ENCODE data around the gene GGCX. TPM values are rescaled to one million over a fixed set of nuclear protein-coding genes. Genes with fewer than 3 reads are reported as not detected.

Gene GGCX
- total and polyA plus RNA-seq, 2 of the 4 experiments (the other 2 are of a cell fraction): 35.0 to 39.4 TPM

DNA sequence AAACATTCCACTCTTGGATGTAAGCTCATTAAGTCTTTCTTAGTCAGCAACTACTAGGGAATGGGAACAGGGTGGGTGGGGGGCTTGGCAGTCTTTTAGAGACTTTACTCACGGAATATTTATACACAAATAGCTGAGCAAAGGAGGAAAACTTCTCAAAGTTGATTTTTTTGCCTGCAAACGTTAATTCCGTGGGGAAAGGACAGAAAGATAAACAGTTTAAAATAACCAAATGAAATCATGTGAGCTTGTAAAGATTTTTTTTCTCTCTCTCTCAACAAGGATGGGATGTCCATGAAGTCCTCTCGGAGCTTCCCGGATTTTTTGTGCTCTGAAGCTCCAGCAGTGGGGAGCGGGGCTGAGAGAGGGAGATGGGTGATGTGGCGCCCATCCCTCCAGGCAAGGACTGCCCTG is 54.5 kb downstream of the GGCX start:
- peak overlapping the region; percentile 98 for H3K4ac ChIP-seq (ENCODE audit: low read depth, low read length)
- H3K9me1 ChIP-seq (ENCODE audit: insufficient read depth, low read length): peaks cover 45% of the 10 kb centered on the region
- H2BK5ac ChIP-seq (ENCODE audit: low read depth, low read length, poor library complexity, severe bottlenecking): peak overlapping the region; percentile 89
- peak overlapping the region; percentile 87; the same call in 1 of the 2 replicates for H2AK5ac ChIP-seq (ENCODE audit: low read depth, low read length)
- H3K4me3 ChIP-seq (ENCODE audit: insufficient read depth, low read depth, low read length): no peak overlapping the region
- peak; percentile 92 for DNase-seq
- peak overlapping the region; percentile 78 for H2AK9ac ChIP-seq (replicated peaks; ENCODE audit: low read depth, low read length, poor library complexity)
- peak overlapping the region; percentile 88 for H3K14ac ChIP-seq (replicated peaks; ENCODE audit: low read depth, low read length)
- H3K4me1 ChIP-seq (ENCODE audit: control insufficient read depth, insufficient read depth, low read length): peaks cover 28% of the 10 kb centered on the region
- peaks cover 0 to 24% of the 10 kb centered on the region in 2 experiments; a peak in 2 of 4 replicates for H3K79me1 ChIP-seq (ENCODE audit: low read depth in 1 of 2, low read length in 2 of 2)
- H3K23ac ChIP-seq (ENCODE audit: low read depth, low read length): peak overlapping the region; percentile 99
- CTCF ChIA-PET: interaction anchor here (0.5 to 1.9 kb wide), 2 partner anchors 45 to 87 kb away, joined by 3 to 6 read pairs; no protein-coding TSS in a partner anchor
- TF ChIP-seq FOS (IDR thresholded peaks at IDR 0.05; ENCODE audit: low read depth, low read length) (peak; percentile 18; the same call in 1 of the 2 replicates), MAZ (IDR thresholded peaks at IDR 0.05; ENCODE audit: borderline replicate concordance, low read depth, low read length) (no peak), MAFK (IDR thresholded peaks at IDR 0.05; ENCODE audit: low read depth, low read length) (peak; percentile 19; the same call in 1 of the 2 replicates)
- peak overlapping the region; percentile 99 for H3K18ac ChIP-seq (ENCODE audit: low read depth, low read length)
- peak overlapping the region; percentile 75 to 90 for H4K8ac ChIP-seq (ENCODE audit: low read depth in 2 of 2, low read length in 2 of 2)
- no TSS peak for BruUV-seq (replicated peaks)
- intact Hi-C loops (cut with micrococcal nuclease): loop anchor here (2.0 kb wide), 1 partner anchor 32 kb away; the partner anchor contains the start of gene MAT2A
- H4K20me1 ChIP-seq (ENCODE audit: insufficient read depth, low read length): no peaks in the 10 kb centered on the region
- peak overlapping the region; percentile 87 for H3K56ac ChIP-seq (ENCODE audit: extremely low read depth, insufficient read depth, low read length)
- peak overlapping the region; percentile 23 for H3K4me2 ChIP-seq (ENCODE audit: low read depth, low read length)
- no peaks in the 10 kb centered on the region for H3K9me3 ChIP-seq (ENCODE audit: control insufficient read depth, insufficient read depth, low read length)
- peak overlapping the region; percentile 98 for H2BK15ac ChIP-seq (ENCODE audit: low read depth, low read length)
- H4K5ac ChIP-seq (ENCODE audit: low read depth, low read length): peak overlapping the region; percentile 98
- in situ Hi-C loops (cut with MboI; ENCODE audit: low sequenced_read_pairs): no loop called here
- POLR2A ChIA-PET (ENCODE audit: unreplicated experiment): interaction anchor here (0.6 to 2.4 kb wide), 5 partner anchors 9 to 40 kb away, joined by 3 to 19 read pairs (median 5); partner anchors contain the start of gene MAT2A
- H4K91ac ChIP-seq (ENCODE audit: insufficient read depth, low read depth, low read length): peak overlapping the region; percentile 94
- H2AFZ ChIP-seq (replicated peaks; ENCODE audit: low read length, poor library complexity): peak overlapping the region; percentile 82
- no peaks in the 10 kb centered on the region for H3K27me3 ChIP-seq (ENCODE audit: control insufficient read depth, insufficient read depth, low read length)
- dilution Hi-C loops (cut with HindIII; ENCODE audit: low sequenced_read_pairs, unreplicated experiment): no loop called here
- 40% methylated on average over 1 of the region's 7 CpGs; no CpG with 5 or more reads in 1 of the 2 experiments for WGBS, 2 experiments (ENCODE audit: extremely low coverage in 2 of 2, insufficient read length in 1 of 2)
- ATAC-seq (ENCODE audit: low read depth): peak; percentile 66
- H3K9ac ChIP-seq (ENCODE audit: low read depth, low read length): peak overlapping the region; percentile 54
- peak overlapping the region; percentile 99 for H3K27ac ChIP-seq (ENCODE audit: insufficient read depth, low read length)
- peak overlapping the region; percentile 99 for H2BK120ac ChIP-seq (ENCODE audit: low read depth, low read length)
- H2BK20ac ChIP-seq (ENCODE audit: low read depth, low read length): peak overlapping the region; percentile 99
- no peaks in the 10 kb centered on the region for H3K36me3 ChIP-seq (ENCODE audit: control insufficient read depth, insufficient read depth, low read length)

Data from IMR-90 (cell line).